ENCODE data around the gene NEK6.

GRCh38 chr9:124388275-124389048 lies 130.7 kb downstream of the NEK6 start:
- TF ChIP-seq CTCF (IDR thresholded peaks at IDR 0.05; ENCODE audit: low read depth, low read length, poor library complexity, severe bottlenecking): no peak
- no peak for TF ChIP-seq EZH2phosphoT487 (IDR thresholded peaks at IDR 0.05; ENCODE audit: borderline replicate concordance, low read length)
